ENCODE results near the gene RND1.

GRCh38 chr12:48854488-48854887, 11.2 kb downstream of the RND1 start:
- TF ChIP-seq POLR2A (IDR thresholded peaks at IDR 0.05): no peak
- no peak for TF ChIP-seq CTCF (IDR thresholded peaks at IDR 0.05)
